NB4 (cell line): ENCODE data around the gene RNF220.

Experiments used
- DNase-seq: peaks from one replicate; pipeline ENCODE4 v3.0.0; 2010; ENCODE audit warnings: low read depth
- H3K4me3 ChIP-seq: one replicate; pipeline ENCODE4 v1.5.1; 2011; ENCODE audit warnings: mild to moderate bottlenecking, low read depth, low read length, moderate library complexity
- CTCF ChIP-seq: IDR thresholded peaks from one replicate; pipeline ENCODE4 v1.5.1; 2012; ENCODE audit warnings: low read depth, low read length
- MAX ChIP-seq: IDR thresholded peaks from 2 replicates; pipeline ENCODE4 v1.6.1; 2011; ENCODE audit warnings: low read depth, low read length
- MYC ChIP-seq: IDR thresholded peaks from 2 replicates; pipeline ENCODE4 v1.6.1; 2011; ENCODE audit warnings: low read depth, low read length
- POLR2A ChIP-seq: IDR thresholded peaks from 2 replicates; pipeline ENCODE4 v1.6.1; 2011; ENCODE audit warnings: mild to moderate bottlenecking; ENCODE audit not compliant: insufficient read length; ENCODE audit errors: extremely low read depth

Gene RNF220

DNA sequence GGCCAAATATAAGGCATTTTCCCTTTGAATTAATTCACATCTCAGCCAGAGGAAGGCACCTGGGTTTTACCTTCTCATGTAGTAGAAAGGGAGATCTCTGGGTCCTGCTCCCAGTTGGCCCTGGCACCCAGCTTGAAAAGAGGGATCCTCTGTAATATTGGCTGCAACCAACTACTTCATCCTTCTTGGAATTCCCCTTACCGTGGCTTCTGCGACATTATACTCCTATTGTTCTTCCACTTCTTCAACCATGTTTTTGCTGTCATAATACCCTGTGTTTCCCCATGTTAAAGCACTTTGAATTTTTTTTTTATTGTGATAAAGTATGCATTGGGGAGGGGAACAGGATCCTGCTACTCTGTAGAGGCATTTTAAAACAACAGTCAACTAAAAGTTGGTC, 26.8 kb downstream of the RNF220 start:
- TF ChIP-seq MYC (no peak), MAX (no peak), CTCF (no peak), POLR2A (no peak)

GRCh38 chr1:44433209-44433608, 28.2 kb downstream of the RNF220 start:
- H3K4me3 ChIP-seq, result no peak overlapping the region
- no peak for DNase-seq
- TF ChIP-seq MYC (no peak), POLR2A (no peak), MAX (no peak), CTCF (no peak)

More for the DNA sequence above, 26.8 kb downstream of the RNF220 start:
- H3K4me3 ChIP-seq, result no peak overlapping the region
- no peak for DNase-seq

GRCh38 chr1:44436401-44437106, 31.5 kb downstream of the RNF220 start:
- TF ChIP-seq MYC, result no peak
- H3K4me3 ChIP-seq, result no peak overlapping the region
- DNase-seq, result no peak

DNA sequence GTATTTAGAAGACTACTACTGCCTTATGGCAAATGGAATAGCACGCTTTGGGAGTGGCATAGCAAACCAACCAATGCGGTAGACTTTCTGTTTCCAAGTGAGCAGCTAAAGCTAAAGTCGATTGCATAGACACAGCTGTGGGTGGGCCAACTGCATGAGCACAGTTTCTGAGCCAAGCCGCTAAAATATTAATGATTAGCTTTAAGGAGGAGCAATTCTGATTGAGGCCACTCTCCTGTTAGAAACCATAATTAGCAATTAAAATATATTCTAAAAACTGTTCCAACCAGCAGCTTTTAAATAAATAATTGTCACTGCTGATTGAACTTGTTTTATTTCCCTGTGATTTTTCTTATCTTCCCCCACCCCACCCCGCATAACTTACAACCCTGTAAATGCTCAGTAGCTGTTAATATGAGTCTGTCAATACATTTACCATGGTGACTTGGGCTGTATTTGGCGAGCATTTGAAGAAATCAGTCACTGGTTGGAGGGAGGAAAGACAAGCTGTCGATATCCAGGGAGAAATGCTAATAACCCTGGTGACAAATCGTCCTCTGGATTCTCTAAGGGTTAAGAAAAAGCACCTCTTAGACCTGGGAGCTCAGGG, 32.2 kb downstream of the RNF220 start:
- DNase-seq, result no peak
- H3K4me3 ChIP-seq, result no peak overlapping the region
- no peak for TF ChIP-seq POLR2A

GRCh38 chr1:44442791-44443190, 37.7 kb downstream of the RNF220 start:
- DNase-seq, result no peak
- H3K4me3 ChIP-seq, result no peak overlapping the region
- TF ChIP-seq POLR2A, result no peak
- no peak for TF ChIP-seq MAX
- no peak for TF ChIP-seq MYC
- no peak for TF ChIP-seq CTCF

DNA sequence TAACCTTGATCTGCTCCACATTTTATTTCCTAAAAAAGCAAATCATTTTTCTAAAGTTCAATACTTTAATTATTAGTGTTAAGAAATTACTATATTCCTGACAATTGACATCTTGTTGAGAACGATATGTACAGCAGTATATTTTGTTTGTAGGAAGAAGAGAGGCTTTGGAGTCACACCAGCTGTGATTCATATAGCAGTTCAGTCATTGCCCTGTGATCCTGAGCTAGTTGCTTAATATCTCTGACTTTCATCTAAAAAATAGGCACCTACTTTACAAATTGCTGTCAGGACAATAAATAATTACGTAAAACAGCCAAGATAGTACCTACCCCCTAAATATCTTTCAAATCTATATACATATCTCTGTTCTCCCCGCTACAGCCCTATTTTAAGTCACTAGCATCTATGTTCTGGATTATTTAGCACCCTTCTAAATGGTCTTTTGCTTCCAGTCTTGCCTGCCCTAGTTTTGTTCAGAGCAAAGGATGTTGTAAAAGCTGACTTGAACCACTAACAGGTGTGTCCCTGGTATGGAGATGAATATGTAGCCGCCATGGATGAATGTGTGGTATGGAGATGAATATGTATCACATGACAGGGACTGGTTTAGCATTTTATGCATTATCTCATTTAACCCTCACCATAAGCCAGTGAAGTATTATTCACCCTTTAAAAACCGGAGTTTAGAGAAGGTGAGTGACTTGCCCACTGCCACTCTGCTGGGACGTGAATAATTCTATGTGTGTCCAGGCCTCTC, 42.2 kb downstream of the RNF220 start:
- DNase-seq, result no peak
- TF ChIP-seq MYC (no peak), CTCF (no peak), POLR2A (no peak), MAX (no peak)
- H3K4me3 ChIP-seq, result no peak overlapping the region
